Endothelial cell of umbilical vein (primary cell): ENCODE data around the gene DNASE1L1.

Experiments used
- EZH2 ChIP-seq: IDR thresholded peaks from 2 replicates; pipeline ENCODE4 v1.6.1; 2012; ENCODE audit warnings: borderline replicate concordance, low read depth, mild to moderate bottlenecking, moderate library complexity, low read length, inconsistent platforms; ENCODE audit not compliant: severe bottlenecking
- FOS ChIP-seq: IDR thresholded peaks from 2 replicates; pipeline ENCODE4 v1.6.1; 2011; ENCODE audit warnings: mild to moderate bottlenecking, low read length, moderate library complexity, borderline replicate concordance; ENCODE audit not compliant: insufficient read depth
- JUN ChIP-seq: IDR thresholded peaks from 2 replicates; pipeline ENCODE4 v1.6.1; 2011; ENCODE audit warnings: borderline replicate concordance, low read depth; ENCODE audit not compliant: insufficient read length, insufficient read depth
- MYC ChIP-seq: IDR thresholded peaks from one replicate; pipeline ENCODE4 v1.6.1; 2011; ENCODE audit warnings: mild to moderate bottlenecking, low read depth, low read length
- POLR2A ChIP-seq: IDR thresholded peaks from 2 replicates; pipeline ENCODE4 v1.6.1; 2012; ENCODE audit warnings: low read depth, mild to moderate bottlenecking, control low read depth, low read length
- POLR2AphosphoS5 ChIP-seq: IDR thresholded peaks from 2 replicates; pipeline ENCODE4 v1.6.1; 2012; ENCODE audit warnings: low read depth, mild to moderate bottlenecking, control low read depth, low read length, moderate library complexity; ENCODE audit not compliant: insufficient read depth
- TF ChIP-seq, protein P1 (sequence below), 2 donors: IDR thresholded peaks; 1 replicate in 1 of 2; 2 replicates in 1 of 2; pipeline ENCODE4 v1.5.1; 2011; ENCODE audit warnings: low read length in 2 of 2, mild to moderate bottlenecking in 2 of 2, moderate library complexity in 2 of 2, control low read depth in 1 of 2, inconsistent platforms in 1 of 2, low read depth in 1 of 2; ENCODE audit not compliant: insufficient read depth in 1 of 2; ENCODE audit errors: extremely low read depth in 1 of 2

DNA sequence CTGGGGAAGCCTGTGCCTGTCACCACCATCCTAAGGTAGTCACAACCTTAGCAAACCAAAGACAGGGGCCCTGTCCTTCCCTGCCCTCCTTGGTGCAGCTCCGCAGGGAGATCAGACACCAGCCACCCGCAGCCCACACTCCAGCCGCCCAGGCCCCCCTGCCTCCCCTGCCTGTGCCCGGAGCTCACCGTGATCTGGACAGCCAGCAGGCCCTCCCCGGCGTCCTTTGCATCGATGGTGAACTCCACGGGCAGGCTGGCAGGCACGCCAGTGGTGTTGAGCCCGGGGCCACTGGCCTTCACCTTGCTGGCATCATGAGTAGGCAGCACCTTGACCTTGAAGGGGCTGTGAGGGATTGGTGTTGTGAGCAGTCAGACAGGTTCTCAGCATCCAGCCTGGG, 51.0 kb downstream of the DNASE1L1 start:
- TF ChIP-seq, protein P1, sequence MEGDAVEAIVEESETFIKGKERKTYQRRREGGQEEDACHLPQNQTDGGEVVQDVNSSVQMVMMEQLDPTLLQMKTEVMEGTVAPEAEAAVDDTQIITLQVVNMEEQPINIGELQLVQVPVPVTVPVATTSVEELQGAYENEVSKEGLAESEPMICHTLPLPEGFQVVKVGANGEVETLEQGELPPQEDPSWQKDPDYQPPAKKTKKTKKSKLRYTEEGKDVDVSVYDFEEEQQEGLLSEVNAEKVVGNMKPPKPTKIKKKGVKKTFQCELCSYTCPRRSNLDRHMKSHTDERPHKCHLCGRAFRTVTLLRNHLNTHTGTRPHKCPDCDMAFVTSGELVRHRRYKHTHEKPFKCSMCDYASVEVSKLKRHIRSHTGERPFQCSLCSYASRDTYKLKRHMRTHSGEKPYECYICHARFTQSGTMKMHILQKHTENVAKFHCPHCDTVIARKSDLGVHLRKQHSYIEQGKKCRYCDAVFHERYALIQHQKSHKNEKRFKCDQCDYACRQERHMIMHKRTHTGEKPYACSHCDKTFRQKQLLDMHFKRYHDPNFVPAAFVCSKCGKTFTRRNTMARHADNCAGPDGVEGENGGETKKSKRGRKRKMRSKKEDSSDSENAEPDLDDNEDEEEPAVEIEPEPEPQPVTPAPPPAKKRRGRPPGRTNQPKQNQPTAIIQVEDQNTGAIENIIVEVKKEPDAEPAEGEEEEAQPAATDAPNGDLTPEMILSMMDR (IDR thresholded peaks at IDR 0.05; ENCODE audit: extremely low read depth in 1 of 2, insufficient read depth in 1 of 2, low read depth in 1 of 2, low read length in 2 of 2): no peak
- TF ChIP-seq FOS (no peak), MYC (no peak), POLR2A (no peak), EZH2 (no peak), POLR2AphosphoS5 (peak; percentile 12), JUN (no peak)
